GM19395 (cell line): ENCODE results near the gene ZDHHC11.
A peak's percentile ranks its signal among the peaks of the same experiment; 100 is the strongest.
"Not testable (repeated sequence)": the region's sequence is repeated elsewhere in the genome, so short reads cannot be mapped to it uniquely, and the experiment has no call there.

Experiments
- ATAC-seq: cut with Tn5 transposase; IDR thresholded peaks from one replicate; pipeline ENCODE4 v1.9.1; 2021; ENCODE audit warnings: mild to moderate bottlenecking, moderate library complexity; ENCODE audit not compliant: unreplicated experiment

Gene ZDHHC11

GRCh38 chr5:880816-881550 is 30.2 kb upstream of the ZDHHC11 start:
- ATAC-seq = no peak

- not testable (repeated sequence) for ATAC-seq
Observed at GRCh38 chr5:878677-879076, 27.9 kb upstream of the ZDHHC11 start.

DNA sequence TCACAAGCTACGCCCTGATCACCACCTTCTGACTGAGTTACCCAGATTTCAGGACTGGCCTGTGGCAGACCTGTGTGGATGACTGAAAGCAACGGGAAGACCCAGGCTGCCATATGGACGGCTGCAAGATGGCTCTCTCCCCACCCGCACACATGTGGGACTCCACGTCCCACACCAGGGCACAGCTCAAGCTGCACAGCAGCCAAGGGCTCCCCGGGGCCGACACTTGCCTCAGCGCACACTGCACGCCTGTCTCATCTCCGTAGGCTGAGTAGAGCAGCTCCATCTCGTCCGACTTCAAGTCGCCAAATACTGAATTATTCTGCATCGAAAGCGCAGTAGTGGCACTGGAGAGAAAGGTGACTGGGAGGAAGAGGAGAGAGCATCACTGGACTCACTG is 27.3 kb upstream of the ZDHHC11 start:
- ATAC-seq = no peak

DNA sequence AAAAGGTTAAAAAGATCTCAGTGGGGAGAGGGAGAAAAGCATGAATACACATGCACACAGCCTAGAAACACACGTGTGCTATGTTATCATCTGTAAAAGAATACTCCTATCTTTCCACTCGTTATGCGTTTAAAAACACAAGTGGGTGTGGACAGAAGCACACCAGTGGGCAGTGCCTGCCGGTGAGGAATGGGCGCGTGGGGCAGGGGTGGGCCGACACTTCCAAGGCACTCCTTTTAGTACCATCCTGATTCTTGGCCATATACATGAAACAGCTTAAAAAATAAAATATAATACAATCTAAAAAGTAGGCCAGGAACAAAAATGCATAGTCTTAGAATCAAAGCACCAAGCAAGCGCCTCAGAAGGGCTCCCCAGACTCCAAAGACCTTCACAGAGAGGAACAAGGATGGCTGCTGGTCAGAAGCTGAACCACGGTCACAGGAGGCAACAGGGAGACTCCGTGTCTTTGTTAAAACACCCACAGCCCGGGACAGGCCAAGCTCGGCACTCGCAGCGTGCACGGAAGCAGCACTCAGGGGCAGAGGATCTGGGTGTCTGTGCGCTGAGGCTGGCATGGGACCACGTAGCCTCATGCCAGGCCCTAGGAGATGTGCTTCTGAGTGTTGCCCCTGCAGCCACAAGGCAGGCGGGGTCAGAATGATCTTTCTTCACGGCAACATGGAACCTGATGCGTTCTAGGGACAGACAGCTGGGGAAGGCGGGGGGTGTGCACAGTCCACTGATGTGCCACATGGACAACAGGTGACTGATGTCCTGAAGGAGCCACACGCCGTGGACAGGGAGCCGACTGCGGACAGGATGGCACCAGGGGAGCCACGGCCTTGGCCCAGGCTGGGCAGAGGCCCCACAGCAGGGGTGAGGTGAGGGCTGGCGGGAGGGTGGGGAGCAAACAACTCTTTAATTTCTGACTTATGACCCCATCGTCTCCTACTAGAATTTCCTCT is 25.9 kb upstream of the ZDHHC11 start:
- no peak for ATAC-seq

DNA sequence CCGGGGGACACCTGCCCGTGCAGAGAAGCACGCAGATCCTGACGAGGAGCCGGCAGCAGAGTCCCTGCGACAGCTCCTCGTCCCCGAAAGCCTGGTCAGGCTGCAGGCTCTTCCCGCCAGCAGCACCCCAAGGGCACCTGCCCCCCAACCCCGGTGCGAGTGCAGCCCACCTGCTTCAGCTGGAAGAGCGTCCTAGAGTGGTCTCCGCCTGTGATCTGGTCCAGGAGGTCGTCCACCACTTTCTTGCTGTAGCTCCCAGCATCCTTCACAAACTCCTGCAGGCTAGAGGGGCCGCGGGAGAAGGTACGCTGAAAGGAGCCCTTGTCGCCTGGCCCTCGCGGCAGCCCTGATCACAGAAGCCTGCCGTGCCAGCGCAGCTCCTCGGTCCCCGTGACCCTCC is 25.1 kb upstream of the ZDHHC11 start:
- ATAC-seq = no peak

DNA sequence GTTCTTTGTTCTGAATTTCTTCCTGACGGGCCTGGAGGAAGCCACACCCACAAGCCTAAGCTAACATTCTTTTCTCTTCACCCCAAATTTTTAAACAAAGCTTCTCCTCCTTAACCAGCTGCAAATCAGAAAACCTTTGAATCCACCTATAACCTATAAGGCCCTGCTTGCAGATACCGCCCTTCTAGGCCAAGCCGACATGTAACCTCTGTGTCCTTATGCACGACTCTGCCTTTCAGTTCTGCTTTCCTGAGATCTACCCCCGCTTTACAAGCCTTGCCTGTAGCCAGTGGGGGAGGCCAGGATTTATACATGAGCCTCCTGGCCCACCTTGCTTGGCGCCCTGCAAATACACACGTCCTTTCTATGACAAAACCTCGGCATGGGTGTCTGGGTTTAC is 22.5 kb upstream of the ZDHHC11 start:
- peak; percentile 89 for ATAC-seq

- no peak for ATAC-seq
Observed at GRCh38 chr5:872301-872700, 21.5 kb upstream of the ZDHHC11 start.

DNA sequence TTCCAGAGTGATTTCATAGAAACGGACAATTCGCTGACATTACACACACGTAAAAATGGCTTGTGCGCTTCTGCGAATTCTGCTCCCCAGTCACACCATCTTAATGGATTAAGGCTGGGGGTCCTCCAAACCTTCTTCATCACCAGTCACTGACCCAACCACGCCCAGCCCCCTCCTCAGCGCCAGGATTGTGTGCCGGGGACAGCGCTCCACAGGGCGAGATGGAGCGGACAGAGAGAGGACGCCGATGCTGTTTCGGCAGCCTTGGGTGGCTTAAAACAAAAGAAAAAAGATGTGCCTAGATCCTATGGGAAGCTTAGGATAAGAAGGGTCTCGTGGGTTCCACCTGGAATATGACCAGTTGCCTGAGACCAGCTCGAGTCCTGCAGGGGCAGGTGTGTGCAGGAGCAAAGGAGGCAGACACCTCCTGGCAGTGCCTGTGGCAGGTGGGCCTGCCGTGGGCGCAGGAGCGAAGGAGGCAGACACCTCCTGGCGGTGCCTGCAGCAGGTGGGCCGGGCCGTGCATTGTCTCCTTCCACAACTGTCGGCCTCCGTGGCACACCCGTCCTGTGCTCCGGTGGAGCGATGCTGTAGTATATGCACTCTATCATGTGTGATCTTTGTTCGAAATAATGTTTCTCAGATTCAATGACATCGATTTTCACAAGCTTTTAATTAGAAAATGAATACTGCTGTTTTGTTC is 21.0 kb upstream of the ZDHHC11 start:
- no peak for ATAC-seq

DNA sequence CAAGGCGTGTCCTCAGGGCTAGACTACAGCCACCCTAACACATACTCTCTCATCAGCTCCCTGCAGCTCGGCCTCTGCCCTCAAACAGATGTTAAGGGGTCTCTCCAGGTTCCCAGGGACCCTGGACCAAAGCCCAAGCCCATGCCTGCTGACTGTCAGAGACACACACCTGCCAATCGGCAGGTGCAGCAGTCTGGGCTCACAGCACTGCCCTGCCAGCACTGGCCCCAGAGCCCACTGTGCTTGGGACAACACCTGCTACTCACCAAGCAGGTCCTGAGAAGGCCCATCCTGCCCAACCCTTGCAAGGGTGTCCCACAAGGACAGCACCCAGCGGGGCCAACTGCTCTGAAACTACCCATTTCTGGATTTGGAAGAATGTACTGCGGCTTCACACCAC is 20.2 kb upstream of the ZDHHC11 start:
- ATAC-seq = no peak

GRCh38 chr5:868428-869135 is 17.8 kb upstream of the ZDHHC11 start:
- no peak for ATAC-seq

GRCh38 chr5:867300-867870 is 16.6 kb upstream of the ZDHHC11 start:
- no peak for ATAC-seq

DNA sequence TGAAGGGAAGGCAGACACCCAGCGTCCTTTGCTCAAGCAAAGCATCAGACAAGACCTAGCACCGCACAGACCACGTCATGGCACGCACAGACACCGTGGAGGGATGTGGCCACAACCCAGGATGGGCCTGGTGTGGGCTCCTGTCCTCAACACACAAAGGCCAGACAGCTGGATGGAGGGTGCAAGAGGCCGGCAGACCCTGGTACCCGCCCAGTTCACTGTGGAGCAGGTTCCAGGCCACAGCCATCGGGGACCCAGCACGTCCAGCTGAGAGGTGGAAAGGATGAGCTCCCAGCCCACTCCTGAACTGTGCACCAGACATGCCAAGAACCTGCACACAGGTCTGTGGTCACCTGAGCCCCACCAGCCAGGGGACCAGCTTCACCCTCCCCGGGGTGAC is 15.0 kb upstream of the ZDHHC11 start:
- ATAC-seq = no peak

GRCh38 chr5:865168-865521 is 14.4 kb upstream of the ZDHHC11 start:
- ATAC-seq = no peak

GRCh38 chr5:864492-865167 is 13.8 kb upstream of the ZDHHC11 start:
- no peak for ATAC-seq

- no peak for ATAC-seq
Observed at GRCh38 chr5:863244-863805, 12.5 kb upstream of the ZDHHC11 start.

DNA sequence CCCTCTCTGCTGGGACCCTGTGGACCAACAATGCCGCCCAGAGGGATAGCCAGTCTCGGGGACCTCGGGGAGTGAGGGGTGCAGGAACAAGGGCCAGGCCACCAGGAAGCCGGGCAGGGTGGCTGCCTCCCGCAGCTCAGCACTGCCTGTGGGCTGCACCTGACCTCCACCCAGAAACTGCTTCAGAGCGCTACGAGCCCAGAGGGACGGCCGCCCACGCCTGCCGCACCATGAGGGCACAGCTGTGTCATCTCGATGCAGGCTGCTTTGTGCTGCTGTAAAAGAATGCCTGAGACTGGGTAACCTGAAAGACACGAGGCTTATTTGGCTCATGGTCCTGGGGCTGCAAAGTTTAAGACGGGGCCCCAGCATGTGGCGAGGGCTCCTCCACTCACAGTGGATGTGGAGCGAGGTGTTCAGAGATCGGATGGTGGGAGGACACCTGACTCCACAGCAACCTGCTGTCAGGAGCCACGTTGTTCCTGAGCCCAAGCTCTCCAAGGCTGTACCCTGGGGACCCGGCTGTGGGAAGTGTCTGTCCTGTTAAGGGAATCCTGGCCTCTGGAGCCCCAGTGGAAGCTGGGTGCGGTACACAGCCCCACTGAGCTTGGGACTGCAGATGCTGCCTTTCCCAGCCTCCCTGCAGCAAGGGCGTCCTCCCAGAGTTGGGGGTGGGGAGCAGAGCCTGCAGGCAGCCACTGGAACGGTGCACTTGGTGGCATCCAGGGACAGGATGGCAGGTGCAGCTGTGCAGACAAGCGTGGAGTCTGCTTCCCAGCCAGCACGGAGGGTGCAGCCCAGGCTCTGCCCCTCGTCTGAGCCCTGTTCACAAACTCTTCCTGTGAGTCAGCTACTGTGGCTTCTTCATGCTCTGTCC is 11.8 kb upstream of the ZDHHC11 start:
- ATAC-seq = no peak

DNA sequence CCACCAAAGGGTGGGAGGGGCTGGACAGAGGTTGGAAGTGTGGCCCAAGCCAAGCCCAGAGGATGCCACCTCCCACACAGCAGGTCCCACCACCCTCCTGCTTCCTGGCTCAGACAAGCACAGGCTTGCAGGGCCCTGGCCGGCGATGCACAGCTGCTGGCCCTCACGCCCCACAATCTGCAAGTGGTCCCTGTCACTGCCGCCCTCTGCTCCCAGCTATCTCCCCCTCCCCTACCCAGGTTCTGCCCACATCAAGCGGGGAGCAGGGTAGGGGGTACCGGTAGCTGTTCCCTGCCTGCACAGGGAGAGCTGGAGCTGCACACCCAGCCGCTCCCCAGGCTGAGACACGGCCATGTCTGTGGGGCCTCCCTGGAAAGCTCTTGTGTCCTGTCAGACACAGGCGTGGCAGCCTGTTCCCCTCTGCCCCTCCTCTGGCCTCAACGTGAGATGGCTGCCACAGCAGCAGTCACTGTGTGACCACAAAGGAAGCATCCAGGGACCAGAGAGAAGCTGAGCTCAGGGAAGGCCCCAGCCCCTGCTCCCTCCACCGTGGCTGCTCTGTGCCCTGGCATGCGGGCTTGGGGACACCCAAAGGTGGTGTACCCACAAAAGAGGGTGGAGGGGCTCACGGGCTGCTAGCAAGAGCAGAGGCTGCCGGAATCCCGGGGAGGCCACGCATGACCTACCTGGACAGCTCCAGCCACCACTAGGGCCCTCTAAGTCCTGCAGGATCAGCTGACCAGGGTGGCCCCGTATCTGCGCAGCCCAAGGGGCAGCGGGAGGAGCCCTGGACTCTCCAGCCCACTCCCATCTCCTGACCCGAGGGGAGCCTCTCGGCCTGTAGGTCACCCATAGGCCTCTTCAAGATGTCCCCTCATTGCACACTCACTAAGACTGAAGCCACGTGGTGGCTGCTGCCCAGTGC is 10.9 kb upstream of the ZDHHC11 start:
- no peak for ATAC-seq
